ENCODE measurements around the gene IRF7. TPM values are rescaled to one million over a fixed set of nuclear protein-coding genes. Genes with fewer than 3 reads are reported as not detected.
"Not testable (repeated sequence)": the region's sequence is repeated elsewhere in the genome, so short reads cannot be mapped to it uniquely, and the experiment has no call there.

The IRF7 gene
- polyA plus RNA-seq (ENCODE audit: low read depth in 6 of 6), result 10 to 100 TPM; 28.5 to 89.8 (median 50.2) TPM

DNA sequence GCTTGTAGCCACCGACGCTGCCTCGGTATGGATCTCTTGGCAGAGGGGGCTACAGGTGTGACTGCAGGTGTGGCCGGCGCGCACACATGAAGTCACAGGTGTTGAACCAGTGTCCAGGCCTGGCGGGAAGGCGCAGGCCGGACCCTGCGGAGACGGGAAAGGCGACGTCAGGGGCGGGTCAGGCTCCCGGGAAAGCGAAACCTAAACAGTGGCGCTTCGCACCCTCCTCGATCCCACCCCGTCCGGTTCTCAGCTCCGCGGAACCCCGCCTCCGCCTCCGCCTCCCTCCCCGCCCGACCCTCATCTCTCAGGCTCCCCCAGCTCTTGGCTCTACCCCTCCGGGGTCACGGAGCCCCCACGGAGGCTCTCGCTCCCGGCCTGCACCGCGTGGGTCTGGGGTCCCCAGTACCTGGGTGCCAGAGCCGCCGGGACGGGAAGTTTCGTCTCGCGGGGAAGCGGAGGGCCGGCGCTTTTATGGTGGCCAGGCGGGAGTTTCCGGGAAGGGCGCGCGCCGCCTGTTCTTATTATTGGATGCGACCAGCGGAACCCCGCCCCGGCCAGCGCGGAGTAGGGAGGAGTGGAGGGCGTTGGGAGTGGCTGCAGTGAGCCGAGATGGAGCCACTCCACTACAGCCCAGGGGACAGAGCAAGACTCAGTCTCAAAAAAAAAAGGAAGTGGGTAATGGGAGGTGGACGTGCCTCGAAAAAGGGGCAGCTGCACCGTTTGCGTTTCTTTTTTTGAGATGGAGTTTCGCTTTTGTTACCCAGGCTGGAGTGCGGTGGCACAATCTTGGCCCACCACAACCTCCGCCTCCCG lies at the start of gene IRF7:
IRF7 (minus strand) TSS at position 447 of the 816 bp plus-strand sequence. CDS start 586 bp downstream, outside the sequence.
- peaks cover 11 to 27% (median 13%) of the 10 kb centered on the region in 3 donors for H3K4me1 Mint-ChIP-seq
- H3K4me3 Mint-ChIP-seq, result peak within 1 kb of the TSS; percentile 90 to 96 (median 94)
- H3K27me3 Mint-ChIP-seq, result no peaks in the 10 kb centered on the region
- H3K36me3 Mint-ChIP-seq, result no peaks in the 10 kb centered on the region
- ATAC-seq (ENCODE audit: low read depth in 2 of 2) (peak; percentile 87 to 93), DNase-seq (peak; percentile 93)
- peak within 1 kb of the TSS; percentile 92 to 98 (median 95) for H3K27ac Mint-ChIP-seq
- H3K9me3 Mint-ChIP-seq, result no peaks in the 10 kb centered on the region

DNA sequence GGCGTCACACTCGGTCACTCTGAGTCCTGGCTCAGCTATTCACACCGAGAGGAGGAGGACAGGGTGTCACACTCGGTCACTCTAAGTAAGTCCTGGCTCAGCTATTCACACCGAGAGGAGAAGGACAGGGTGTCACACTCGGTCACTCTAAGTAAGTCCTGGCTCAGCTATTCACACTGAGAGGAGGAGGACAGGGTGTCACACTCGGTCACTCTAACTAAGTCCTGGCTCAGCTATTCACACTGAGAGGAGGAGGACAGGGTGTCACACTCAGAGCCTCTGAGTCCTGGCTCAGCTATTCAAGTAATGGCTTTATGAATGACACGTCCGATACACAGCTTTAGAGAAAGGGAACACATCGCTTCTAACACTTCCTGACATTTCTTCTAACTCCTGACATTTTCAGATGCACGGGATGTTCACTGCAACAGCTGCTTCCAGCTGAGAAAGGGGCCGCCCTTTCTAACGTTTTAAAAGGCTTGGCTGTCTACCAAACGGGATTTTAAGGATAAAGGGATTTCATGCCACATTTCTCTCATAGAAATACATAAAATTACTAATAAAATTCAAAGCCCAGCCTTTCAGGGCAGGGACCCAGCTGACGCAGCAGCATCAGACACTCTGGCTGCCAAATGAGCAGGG lies 49.4 kb upstream of the IRF7 start:
- no peak overlapping the region for H3K4me3 Mint-ChIP-seq
- no peak overlapping the region for H3K27ac Mint-ChIP-seq
- H3K36me3 Mint-ChIP-seq, result no peaks in the 10 kb centered on the region
- no peak for DNase-seq
- H3K9me3 Mint-ChIP-seq, result no peaks in the 10 kb centered on the region
- no peak for ATAC-seq (ENCODE audit: low read depth in 2 of 2)
- no peaks in the 10 kb centered on the region for H3K27me3 Mint-ChIP-seq
- H3K4me1 Mint-ChIP-seq, result peaks cover 0 to 6% (median 4%) of the 10 kb centered on the region in 3 donors

DNA sequence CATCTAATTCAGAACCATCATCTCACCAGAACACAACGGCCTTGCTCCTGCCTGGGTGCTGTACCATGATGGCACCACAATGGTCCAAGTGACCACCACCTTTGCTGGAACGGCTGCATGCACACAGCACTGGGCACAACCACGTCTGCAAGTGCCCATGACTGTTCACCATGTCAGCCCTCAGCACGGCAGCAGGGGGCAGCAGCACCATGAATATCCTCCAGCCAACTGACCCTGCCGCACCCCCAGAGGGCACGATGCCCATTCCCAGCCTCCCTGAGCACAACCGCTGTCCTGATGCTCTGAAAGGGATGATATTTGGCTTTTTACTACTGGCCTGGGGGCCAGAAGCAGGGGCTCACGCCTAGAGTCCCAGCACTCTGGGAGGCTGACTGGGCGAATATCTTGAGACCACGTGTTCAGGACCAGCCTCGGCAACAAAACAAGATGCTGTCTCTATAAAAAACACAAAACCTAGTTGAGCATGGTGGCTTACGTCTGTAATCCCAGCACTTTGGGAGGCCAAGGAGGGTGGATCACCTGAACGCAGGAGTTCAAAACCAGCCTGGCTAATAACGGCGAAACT lies 47.0 kb upstream of the IRF7 start:
- Mint-ChIP-seq H3K27ac (peak overlapping the region in 3 of 6 donors; percentile 29 to 81 (median 47)), H3K4me1 (peaks cover 0 to 6% (median 4%) of the 10 kb centered on the region in 3 donors), H3K9me3 (no peaks in the 10 kb centered on the region), H3K36me3 (no peaks in the 10 kb centered on the region), H3K27me3 (no peaks in the 10 kb centered on the region), H3K4me3 (no peak overlapping the region)
- peak; percentile 44 for DNase-seq
- peak; percentile 64 to 71 for ATAC-seq (ENCODE audit: low read depth in 2 of 2)

DNA sequence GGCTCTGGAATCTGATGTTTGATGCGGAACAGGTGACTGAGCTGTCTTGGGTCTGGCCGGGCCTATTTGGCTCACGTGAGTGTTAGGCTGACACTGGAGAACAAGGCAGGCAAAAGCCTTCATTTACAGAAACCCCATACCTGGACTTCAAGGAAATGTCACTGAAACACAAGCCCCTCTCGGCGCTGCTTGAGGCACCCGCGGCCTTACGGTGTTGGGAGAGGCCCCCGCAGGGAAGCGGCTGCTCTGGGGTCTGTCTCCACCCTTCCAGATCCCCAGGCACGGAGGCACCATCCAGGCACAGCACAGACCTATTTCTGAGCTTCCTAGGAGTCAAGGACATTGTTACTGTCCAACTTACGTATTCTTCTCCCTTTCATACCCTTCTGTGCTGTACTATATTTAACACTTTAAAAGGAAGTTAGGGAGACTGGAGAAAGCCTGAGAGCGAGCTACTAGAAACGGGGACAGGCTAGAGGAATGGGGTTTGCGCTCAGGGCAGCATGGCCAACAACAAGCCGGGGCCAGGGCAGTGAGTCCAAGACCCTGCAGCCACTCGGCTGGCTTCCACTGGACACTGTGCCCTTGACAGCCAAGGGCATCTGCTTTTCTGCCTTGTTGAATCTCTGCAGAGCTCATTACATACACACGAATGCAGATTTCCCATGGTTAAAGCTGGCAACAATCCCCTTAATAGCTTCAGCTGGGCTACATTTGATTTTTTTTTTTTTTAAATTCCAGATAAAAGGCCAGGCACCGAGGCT lies 45.1 kb upstream of the IRF7 start:
- Mint-ChIP-seq H3K4me1 (peaks cover 0 to 6% (median 4%) of the 10 kb centered on the region in 3 donors), H3K27ac (no peak overlapping the region), H3K36me3 (no peaks in the 10 kb centered on the region), H3K9me3 (no peaks in the 10 kb centered on the region), H3K4me3 (no peak overlapping the region), H3K27me3 (no peaks in the 10 kb centered on the region)
- DNase-seq (no peak), ATAC-seq (ENCODE audit: low read depth in 2 of 2) (no peak)

DNA sequence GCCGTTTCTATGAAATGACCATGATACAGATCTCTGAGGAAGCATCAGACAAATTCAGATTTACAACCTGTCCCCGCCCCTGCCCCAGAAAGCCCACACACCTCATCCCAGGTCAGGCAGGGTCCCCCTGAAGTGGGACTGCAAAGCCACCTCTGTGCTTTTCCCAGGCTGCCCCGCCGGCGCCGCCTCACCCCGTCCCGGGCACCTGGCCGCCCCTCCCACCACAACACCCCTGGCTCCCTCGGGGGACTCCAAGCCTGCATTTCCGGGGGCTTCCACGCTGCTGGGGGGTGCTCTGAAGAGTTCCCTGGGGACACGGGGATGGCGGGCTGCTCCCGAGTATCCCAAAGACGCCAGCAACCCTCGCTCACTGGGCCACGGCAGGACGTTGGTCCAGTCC lies 44.5 kb upstream of the IRF7 start:
- H3K36me3 Mint-ChIP-seq, result no peaks in the 10 kb centered on the region
- ATAC-seq (ENCODE audit: low read depth in 2 of 2) (no peak), DNase-seq (no peak)
- H3K27me3 Mint-ChIP-seq, result no peaks in the 10 kb centered on the region
- peaks cover 0 to 6% (median 4%) of the 10 kb centered on the region in 3 donors for H3K4me1 Mint-ChIP-seq
- H3K27ac Mint-ChIP-seq, result no peak overlapping the region
- no peak overlapping the region for H3K4me3 Mint-ChIP-seq
- no peaks in the 10 kb centered on the region for H3K9me3 Mint-ChIP-seq

DNA sequence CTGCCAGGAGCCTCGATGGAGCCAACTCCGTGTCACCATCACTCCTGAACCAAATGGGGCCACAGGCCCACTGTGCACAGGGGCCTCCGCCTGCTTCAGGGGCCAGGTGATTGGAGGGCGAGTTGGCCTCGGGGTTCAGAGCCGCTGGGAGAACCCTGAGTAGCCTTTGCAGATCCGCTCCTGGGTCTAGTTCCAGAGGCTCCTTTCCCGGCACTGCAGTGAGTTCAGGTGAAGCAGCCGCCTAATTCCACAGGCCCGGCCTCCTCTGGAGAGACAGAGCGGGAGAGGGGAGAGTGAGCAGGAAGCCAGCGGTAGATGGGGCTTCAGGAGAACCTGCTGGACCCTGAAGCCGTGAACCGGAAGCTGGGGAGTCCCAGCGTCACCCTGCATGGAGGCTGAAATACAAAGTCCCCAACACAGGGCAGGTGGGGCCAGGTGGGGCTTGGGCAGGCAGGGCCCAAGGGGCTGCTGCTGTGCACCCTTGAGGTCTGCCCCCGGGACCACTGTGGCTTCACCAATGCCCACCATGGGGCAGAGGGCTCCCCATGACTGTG lies 43.9 kb upstream of the IRF7 start:
- H3K27me3 Mint-ChIP-seq, result no peaks in the 10 kb centered on the region
- H3K36me3 Mint-ChIP-seq, result no peaks in the 10 kb centered on the region
- no peaks in the 10 kb centered on the region for H3K9me3 Mint-ChIP-seq
- DNase-seq (no peak), ATAC-seq (ENCODE audit: low read depth in 2 of 2) (no peak)
- peaks cover 0 to 6% (median 4%) of the 10 kb centered on the region in 3 donors for H3K4me1 Mint-ChIP-seq
- peak overlapping the region in 1 of 6 donors; percentile 56 for H3K27ac Mint-ChIP-seq
- H3K4me3 Mint-ChIP-seq, result no peak overlapping the region

DNA sequence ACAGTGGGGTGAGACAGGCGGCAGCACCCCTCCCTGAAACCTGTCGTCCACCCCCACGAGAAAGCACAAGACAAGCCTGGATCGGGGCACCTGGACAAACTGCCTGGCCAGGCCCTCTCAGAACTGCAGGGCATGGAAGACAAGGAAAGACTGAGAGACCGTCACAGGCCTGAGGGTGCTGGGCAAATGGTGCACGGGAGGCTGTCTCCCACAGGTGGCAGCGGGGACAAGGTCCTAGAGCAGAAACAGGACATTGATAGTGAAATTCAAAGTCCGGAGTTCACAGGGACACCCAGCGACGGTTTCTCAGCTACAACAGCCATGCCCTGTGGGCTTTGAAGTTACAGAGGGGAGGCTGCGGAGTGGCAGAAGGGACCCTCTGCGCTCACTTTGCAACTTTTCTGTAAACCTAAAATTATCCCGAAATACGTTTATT lies 42.0 kb upstream of the IRF7 start:
- Mint-ChIP-seq H3K27ac (no peak overlapping the region), H3K9me3 (no peaks in the 10 kb centered on the region), H3K27me3 (no peaks in the 10 kb centered on the region), H3K4me3 (no peak overlapping the region), H3K36me3 (no peaks in the 10 kb centered on the region), H3K4me1 (peaks cover 0 to 4% (median 2%) of the 10 kb centered on the region in 3 donors)
- ATAC-seq (ENCODE audit: low read depth in 2 of 2), result no peak
- no peak for DNase-seq

DNA sequence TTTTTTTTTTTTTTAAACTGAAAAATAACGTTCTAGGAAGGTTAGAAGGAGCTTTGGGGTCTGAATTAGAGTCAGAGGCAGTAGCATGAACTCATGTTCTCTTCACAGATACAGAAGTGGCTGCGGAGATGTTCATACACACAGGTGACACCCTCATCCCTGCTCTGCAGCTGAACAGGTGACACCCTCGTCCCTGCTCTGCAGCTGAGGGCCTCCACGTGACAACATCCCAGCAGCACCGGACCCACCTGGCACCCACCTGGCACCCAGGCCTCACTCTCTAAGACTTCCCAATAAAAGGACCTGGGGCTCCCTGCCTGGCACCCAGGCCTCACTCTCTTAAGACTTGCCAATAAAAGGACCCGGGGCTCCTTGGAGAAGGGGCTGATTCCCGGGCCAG lies 41.1 kb upstream of the IRF7 start:
- DNase-seq (no peak), ATAC-seq (ENCODE audit: low read depth in 2 of 2) (no peak)
- H3K4me1 Mint-ChIP-seq, result no peaks in the 10 kb centered on the region
- H3K36me3 Mint-ChIP-seq, result no peaks in the 10 kb centered on the region
- no peaks in the 10 kb centered on the region for H3K9me3 Mint-ChIP-seq
- H3K27me3 Mint-ChIP-seq, result no peaks in the 10 kb centered on the region
- H3K4me3 Mint-ChIP-seq, result no peak overlapping the region
- H3K27ac Mint-ChIP-seq, result no peak overlapping the region

DNA sequence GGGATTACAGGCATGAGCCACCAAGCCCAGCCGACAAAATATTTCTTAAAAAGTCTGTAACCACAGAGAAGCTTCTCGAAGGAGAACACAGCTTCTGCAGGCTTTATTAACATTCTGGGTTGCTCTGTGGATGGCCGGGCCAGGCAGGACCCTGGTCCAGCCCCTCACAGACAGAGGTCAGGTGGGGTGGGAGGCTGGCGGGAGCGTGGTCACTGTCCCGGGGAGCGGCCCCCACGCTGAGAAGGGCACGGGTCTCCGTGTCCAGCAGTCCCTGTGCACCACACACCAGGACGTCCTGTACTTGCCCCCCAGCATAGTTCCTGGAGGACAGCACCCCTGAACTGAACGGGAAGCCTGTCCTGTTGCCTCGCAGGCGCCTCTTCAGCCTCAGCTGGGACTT lies 40.7 kb upstream of the IRF7 start:
- no peak overlapping the region for H3K27ac Mint-ChIP-seq
- no peaks in the 10 kb centered on the region for H3K4me1 Mint-ChIP-seq
- DNase-seq (no peak), ATAC-seq (ENCODE audit: low read depth in 2 of 2) (no peak)
- no peak overlapping the region for H3K4me3 Mint-ChIP-seq
- no peaks in the 10 kb centered on the region for H3K27me3 Mint-ChIP-seq
- H3K36me3 Mint-ChIP-seq, result no peaks in the 10 kb centered on the region
- H3K9me3 Mint-ChIP-seq, result no peaks in the 10 kb centered on the region

DNA sequence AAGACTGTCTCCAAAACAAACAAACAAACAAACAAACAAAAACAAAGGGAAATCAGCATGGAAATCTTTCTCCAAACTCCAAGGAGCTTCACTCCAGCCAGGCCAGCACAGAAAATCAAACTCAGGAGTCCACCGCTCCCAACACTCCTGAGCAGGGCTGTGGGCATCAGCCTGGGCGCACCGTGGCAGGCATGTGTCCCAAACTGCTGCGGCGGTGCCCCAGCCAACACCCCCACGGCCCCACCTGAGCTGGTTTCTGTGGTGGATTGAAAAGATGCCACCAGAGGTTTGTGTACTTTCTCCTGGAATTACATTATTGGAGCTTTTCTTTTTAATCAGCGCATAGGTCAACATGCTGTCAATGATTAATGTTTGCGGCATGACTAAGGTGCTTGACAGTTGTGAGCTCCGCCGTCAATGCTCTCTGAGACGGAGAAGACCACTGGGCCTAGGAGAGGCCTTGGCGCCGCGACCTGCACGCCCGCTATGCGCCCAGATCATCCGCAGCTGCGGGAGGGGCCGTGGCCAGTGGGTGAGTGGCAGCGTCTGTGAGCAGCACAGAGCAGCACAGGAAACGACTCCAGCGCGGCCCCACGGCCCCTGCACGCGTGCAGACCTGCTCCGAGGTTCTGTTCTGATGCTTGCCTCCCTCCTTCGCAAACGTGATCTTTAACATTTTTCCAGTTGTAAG lies 39.4 kb upstream of the IRF7 start:
- no peak for ATAC-seq (ENCODE audit: low read depth in 2 of 2)

DNA sequence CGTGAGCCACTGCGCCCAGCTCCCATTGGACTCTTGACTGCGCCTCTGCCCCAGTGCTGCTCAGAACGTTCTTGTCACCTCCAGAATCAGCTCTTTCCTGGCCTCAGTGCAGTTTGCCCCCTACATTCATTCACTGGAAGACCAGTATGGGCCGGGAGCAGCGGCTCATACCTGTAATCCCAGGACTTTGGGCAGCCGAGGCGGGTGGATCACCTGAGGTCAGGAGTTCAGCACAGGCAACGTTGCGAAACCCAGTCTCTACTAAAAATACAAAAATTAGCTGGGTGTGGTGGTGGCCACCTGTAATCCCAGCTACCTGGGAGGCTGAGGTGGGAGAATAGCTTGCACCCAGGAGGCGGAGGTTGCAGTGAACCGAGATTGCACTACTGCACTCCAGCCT lies 38.7 kb upstream of the IRF7 start:
- H3K9me3 Mint-ChIP-seq; H3K4me1 Mint-ChIP-seq; H3K27ac Mint-ChIP-seq; ATAC-seq (ENCODE audit: low read depth in 2 of 2); H3K36me3 Mint-ChIP-seq; DNase-seq; H3K27me3 Mint-ChIP-seq; H3K4me3 Mint-ChIP-seq: not testable (repeated sequence)

More for the DNA sequence above, 39.4 kb upstream of the IRF7 start:
- H3K9me3 Mint-ChIP-seq, result no peaks in the 10 kb centered on the region
- H3K27ac Mint-ChIP-seq, result peak overlapping the region in 1 of 6 donors; percentile 33
- no peaks in the 10 kb centered on the region for H3K4me1 Mint-ChIP-seq
- DNase-seq, result no peak
- H3K36me3 Mint-ChIP-seq, result no peaks in the 10 kb centered on the region
- H3K4me3 Mint-ChIP-seq, result no peak overlapping the region
- H3K27me3 Mint-ChIP-seq, result no peaks in the 10 kb centered on the region

DNA sequence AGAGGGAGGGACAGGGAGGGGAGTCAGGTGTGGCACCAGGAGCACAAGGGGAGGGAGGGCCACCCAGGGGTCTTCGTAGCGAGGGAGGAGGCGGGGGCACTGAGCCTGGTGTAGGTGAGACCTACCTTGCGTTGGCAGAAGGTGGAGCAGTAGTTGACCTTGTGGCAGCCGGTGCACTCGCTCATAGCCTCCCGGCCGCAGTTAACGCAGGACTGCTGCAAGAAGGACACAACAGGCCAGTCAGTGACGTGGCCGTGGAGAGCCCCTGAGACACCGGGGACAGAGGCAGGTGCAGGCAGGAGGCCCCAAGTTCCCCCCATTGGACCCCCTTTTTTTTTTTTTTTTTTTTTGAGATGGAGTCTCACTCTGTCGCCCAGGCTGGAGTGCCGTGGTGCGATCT lies 38.1 kb upstream of the IRF7 start:
- no peak for ATAC-seq (ENCODE audit: low read depth in 2 of 2)
- Mint-ChIP-seq H3K9me3 (no peaks in the 10 kb centered on the region), H3K27me3 (no peaks in the 10 kb centered on the region), H3K4me3 (no peak overlapping the region), H3K36me3 (no peaks in the 10 kb centered on the region), H3K4me1 (no peaks in the 10 kb centered on the region), H3K27ac (no peak overlapping the region)
- DNase-seq, result no peak
